ENCODE results near the gene TUBGCP2.

TUBGCP2 gene

DNA sequence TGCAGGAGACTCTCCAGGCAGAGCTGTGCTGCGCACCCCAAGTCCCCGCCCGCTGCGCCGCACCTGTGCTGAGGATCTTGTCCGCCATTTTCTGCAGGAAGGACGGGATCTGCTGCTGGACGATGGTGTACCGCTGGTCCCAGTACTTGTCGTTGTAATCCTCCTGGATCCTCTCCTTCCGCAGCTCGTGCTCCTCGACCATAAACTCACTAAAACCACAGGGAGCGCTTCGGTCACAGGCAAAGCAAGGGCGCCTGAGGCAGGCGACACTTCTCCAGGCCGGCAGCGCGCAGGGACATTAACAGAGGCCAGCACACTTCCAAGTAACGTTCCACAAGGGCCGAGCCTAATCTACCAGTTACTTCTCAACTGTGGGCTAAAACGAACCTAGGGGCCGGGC lies 18.9 kb downstream of the TUBGCP2 start:
- no peak overlapping the region for H3K4me3 ChIP-seq (ENCODE audit: low read depth, low read length)
- no peak for DNase-seq (ENCODE audit: low read depth)
- TF ChIP-seq, protein P1, sequence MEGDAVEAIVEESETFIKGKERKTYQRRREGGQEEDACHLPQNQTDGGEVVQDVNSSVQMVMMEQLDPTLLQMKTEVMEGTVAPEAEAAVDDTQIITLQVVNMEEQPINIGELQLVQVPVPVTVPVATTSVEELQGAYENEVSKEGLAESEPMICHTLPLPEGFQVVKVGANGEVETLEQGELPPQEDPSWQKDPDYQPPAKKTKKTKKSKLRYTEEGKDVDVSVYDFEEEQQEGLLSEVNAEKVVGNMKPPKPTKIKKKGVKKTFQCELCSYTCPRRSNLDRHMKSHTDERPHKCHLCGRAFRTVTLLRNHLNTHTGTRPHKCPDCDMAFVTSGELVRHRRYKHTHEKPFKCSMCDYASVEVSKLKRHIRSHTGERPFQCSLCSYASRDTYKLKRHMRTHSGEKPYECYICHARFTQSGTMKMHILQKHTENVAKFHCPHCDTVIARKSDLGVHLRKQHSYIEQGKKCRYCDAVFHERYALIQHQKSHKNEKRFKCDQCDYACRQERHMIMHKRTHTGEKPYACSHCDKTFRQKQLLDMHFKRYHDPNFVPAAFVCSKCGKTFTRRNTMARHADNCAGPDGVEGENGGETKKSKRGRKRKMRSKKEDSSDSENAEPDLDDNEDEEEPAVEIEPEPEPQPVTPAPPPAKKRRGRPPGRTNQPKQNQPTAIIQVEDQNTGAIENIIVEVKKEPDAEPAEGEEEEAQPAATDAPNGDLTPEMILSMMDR (IDR thresholded peaks at IDR 0.05; ENCODE audit: low read depth, low read length, missing control alignments): no peak

DNA sequence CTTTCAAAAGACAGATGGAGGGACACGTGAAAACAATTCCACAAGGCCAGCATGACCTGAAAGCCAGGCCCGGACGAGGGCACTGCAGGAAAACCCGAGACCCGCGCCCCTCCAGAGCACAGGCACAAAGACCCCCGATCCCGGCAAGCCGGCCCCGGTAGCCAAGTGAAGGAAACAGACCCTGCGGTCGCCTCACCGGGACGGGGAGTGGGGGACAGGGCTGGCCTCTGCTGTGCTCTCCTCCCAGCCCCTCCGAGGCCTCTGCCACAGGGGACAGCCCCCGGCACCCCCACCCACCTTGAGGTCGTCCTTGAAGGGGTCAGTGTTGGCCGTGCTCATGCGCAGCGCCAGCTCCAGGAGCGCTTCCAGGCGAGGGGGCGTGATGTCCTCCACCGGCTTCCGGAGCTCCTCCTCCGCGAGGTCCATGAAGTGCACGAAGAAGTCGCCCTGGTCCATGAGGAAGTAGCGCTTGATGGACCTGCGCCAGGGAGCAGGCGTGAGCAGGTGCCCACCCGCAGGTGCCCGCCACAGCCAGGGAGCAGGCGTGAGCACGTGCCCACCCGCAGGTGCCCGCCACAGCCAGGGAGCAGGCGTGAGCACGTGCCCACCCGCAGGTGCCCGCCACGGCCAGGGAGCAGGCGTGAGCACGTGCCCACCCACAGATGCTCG lies 20.7 kb downstream of the TUBGCP2 start:
- no peak overlapping the region for H3K4me3 ChIP-seq (ENCODE audit: low read depth, low read length)
- TF ChIP-seq, protein P1 (IDR thresholded peaks at IDR 0.05; ENCODE audit: low read depth, low read length, missing control alignments): no peak
- DNase-seq (ENCODE audit: low read depth): no peak

DNA sequence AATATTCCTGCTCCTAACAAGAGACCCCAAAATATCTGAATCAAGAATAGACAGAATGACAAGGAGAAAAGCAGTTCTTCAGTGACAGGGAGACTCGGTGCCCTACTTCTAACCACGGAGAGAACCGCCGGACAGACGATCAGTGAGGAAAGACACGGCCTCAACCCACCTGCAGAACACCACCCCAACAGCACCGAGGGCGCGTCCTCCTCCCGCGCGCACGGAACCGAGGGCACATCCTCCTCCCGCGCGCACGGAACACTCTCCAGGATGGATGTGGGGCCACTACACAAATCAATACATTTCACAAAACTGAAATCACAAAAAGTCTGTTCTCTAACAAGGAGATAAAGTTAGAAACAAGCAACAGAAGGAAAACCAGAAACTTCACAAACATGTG lies 22.3 kb downstream of the TUBGCP2 start:
- TF ChIP-seq, protein P1 (IDR thresholded peaks at IDR 0.05; ENCODE audit: low read depth, low read length, missing control alignments): no peak
- DNase-seq (ENCODE audit: low read depth): no peak
- H3K4me3 ChIP-seq (ENCODE audit: low read depth, low read length): no peak overlapping the region

DNA sequence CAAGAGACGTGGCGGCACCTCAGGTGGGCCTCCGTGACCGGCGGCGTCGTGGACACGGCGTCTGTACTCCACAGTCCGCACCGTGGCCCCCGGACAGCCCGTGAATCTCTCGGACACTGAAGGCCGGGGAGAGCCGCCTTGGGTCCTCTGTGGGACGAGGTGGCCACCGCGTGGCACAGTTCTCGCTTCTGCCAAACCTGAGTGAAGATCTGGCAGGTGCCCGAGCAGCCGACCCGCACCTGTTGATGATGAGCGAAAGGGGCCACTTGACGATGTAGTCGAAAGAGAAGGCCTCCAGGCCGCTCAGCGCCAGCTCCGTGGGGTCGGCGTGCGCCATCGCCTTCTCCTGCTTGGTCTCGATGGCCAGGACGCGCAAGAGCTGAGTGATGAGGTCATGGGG lies 23.5 kb downstream of the TUBGCP2 start:
- no peak overlapping the region for H3K4me3 ChIP-seq (ENCODE audit: low read depth, low read length)
- TF ChIP-seq, protein P1 (IDR thresholded peaks at IDR 0.05; ENCODE audit: low read depth, low read length, missing control alignments): no peak

DNA sequence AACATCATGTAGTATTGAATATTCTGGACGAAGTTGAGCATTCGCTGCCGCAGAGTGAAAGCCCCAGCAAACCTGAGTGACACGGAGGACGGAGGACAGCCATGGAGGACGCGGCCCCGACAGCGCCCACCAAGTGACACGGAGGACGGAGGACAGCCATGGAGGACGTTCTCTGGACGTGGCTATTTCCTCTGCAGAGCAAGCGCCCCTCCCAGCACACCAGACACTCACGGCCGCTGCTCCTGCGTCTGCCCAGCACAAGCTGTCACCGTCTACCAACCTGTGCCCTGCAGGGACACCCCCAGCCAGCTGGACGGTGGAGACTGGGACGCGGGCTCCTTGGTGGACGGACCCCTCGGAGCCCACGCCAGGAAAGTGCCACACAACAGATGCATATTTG lies 24.7 kb downstream of the TUBGCP2 start:
- no peak for DNase-seq (ENCODE audit: low read depth)
- no peak overlapping the region for H3K4me3 ChIP-seq (ENCODE audit: low read depth, low read length)
- TF ChIP-seq, protein P1 (IDR thresholded peaks at IDR 0.05; ENCODE audit: low read depth, low read length, missing control alignments): no peak

More for the DNA sequence above, 23.5 kb downstream of the TUBGCP2 start:
- no peak for DNase-seq (ENCODE audit: low read depth)

DNA sequence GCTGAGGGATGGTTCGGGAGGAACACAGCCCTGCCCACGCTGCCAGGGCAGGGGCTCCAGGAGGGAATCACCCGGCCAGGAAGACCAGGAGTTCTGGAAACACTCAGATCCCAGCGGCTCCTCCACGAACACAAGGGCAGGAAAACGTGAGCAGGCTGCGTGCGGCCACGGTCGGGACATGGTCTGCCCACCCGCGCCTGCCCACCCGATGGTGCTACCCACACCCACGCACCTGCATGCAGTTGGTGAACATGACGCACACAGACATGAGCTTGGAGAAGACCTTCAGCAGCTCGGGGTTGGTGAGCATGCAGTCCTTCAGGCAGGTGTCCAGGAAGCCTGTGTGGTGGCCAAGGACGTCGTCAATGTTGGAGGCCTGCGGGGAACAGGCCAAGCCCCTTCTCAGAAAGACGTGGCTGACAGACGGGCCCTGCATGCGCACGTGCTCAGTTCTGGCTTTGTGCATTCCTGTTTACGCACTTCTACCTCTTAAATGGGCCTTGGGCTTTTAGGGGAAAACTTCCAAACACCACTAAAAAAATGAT lies 25.8 kb downstream of the TUBGCP2 start:
- TF ChIP-seq, protein P1 (IDR thresholded peaks at IDR 0.05; ENCODE audit: low read depth, low read length, missing control alignments): no peak
- no peak for DNase-seq (ENCODE audit: low read depth)
- no peak overlapping the region for H3K4me3 ChIP-seq (ENCODE audit: low read depth, low read length)
